HG03103 (cell line): ENCODE measurements around the gene SORCS2.

Source experiments
- ATAC-seq: cut with Tn5 transposase; IDR thresholded peaks from one replicate; pipeline ENCODE4 v1.9.1; 2021; ENCODE audit warnings: low read depth; ENCODE audit not compliant: unreplicated experiment

Gene SORCS2

DNA sequence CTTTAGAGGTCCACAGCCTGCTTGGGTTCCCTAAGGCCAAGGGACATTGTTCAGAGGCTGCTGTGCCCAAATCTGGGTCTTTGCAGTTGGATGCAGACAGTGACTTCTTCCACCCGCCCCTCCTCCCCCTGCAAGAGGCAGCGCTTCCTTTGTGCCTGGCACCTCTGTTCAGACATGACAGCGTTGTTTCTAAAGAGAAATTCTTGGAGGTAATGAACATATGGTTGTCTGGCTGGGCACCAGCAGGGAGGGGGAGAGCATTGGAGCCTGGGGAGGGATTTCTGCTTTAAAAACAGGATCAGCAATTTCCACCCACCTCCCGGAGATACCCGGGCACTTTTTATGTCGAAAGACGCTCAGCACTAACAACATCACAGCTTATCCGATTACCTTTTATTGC is 190.9 kb downstream of the SORCS2 start:
- no peak for ATAC-seq

DNA sequence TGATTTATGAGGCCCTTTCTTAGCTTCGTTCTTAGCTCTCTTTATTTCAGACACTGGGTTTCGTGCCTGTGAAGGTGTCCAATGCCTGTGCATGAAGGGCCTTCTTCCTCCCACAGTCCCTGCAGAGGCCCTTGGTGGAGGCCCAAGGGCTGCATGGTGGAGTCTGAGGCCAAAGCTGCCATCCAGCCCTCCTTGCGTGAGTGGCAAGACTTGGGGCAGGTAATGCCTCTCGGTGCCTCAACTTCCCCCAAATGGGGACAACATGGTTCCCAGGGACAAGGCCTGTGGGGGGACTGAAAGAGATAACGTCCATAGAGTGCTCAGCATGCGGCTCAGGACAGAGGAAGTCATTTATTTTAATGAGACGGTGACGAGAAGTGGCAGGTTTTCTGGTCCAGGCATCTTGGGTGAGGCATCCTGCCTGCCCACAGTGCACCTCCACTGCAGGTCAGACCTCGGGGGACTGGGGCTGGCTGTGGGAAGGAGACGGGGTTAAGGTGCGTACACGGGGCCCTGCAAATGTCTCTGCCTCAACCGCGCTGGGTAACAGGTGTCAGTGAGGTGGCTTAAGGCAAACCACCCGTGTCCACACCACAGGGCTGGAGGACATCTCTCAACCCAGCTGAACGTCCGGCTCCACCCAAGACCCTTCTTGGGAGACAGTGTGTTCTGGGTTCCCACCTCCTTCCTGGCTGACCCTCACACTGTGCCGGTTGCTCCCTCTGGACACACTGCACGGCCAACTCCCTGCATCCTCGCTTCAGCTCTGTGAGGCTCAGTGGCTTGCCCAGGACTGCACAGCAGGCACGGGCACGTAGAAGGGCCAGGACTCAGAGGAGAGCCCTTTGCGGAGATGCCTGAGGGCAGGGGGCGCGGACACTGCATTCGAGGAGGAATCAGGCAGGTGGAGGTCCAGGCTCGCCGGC is 191.9 kb downstream of the SORCS2 start:
- ATAC-seq: no peak

DNA sequence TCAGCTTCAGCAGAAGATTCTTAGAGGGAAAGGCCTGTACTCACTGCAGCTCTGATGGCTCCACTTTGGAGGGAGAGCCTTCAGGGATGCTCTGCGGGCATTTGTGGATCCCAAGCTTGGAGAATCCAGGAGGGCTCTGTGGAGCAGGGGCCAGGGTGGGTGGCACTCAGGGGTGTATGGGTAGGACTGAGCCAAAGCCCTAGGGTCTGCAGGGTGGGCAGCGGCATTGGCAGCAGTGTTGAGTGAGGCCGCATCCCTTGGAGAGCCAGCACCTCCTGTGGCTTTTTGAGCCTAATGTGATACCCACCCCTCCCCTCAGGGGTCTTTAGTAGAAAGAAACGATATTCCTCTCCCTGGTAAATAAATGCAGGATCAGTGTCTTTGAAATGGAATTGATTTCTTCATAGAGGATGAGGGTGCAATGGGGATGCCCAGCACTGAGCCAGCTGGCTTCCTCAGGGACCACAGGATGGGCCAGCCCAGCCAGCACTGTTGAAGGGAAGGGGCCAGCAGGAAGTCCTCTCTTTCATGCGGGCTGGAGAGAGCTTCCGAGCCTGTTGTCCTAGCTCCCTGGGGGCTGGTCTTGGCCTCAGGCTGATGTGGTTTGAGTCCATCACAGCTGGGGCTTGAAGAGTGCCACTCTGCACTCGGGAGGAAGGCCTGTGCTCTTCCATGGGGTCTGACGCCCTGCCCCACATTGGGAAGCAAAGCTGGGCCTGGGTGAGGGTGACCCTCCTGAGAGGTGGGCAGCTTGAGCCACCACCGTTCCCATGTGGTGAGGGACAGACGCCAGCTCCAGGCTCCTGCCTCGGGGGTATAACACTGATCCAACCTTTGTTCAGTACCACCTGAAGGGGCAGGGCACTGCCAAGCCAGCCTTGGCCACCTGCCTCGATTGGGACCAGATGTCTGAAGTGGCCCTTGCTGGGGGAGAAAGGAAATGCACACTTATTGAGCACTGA is 192.9 kb downstream of the SORCS2 start:
- no peak for ATAC-seq

GRCh38 chr4:7387925-7388324 is 195.6 kb downstream of the SORCS2 start:
- no peak for ATAC-seq

GRCh38 chr4:7388627-7389026 is 196.3 kb downstream of the SORCS2 start:
- no peak for ATAC-seq

- ATAC-seq: no peak
Measured at GRCh38 chr4:7389101-7389701, 196.9 kb downstream of the SORCS2 start.

DNA sequence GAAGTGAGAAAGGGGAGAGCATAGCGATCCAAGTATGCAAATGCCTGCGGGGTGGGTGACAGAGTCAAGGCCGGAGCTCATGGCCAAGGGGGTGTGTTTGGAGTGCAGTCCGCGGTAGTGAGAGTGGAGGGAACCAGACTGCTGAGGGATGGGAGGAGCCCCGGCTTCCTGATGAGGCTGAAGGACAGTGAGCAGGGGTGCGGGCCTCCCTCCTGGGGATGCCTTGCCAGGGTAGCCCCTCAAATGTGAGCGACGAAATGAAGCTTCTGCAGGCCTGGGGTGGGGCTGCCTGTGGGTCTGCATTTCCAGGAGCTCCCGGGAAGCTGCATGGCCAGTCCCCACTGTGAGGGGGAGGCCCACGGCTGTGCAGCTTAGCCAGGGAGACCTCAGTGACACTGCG is 197.4 kb downstream of the SORCS2 start:
- ATAC-seq: no peak

DNA sequence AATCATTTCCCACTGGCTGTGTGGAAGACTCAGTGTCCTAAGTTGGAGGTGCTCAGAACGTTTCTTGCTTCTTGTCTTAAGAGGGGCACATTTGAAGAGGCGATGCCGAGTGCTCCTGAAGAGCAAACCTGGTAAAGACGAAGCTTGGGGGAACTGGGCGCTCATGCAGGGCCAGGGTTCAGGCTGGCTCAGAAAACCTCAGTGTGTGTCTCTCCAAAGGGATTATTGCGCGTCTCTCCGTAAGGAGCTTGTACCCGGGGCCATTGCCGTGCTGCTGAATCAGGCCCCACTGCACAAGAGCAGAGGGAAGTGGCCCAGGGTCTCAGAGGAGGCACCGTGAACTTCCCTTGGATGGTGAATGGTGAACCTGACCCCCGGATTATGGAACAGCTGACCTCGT is 198.0 kb downstream of the SORCS2 start:
- no peak for ATAC-seq

DNA sequence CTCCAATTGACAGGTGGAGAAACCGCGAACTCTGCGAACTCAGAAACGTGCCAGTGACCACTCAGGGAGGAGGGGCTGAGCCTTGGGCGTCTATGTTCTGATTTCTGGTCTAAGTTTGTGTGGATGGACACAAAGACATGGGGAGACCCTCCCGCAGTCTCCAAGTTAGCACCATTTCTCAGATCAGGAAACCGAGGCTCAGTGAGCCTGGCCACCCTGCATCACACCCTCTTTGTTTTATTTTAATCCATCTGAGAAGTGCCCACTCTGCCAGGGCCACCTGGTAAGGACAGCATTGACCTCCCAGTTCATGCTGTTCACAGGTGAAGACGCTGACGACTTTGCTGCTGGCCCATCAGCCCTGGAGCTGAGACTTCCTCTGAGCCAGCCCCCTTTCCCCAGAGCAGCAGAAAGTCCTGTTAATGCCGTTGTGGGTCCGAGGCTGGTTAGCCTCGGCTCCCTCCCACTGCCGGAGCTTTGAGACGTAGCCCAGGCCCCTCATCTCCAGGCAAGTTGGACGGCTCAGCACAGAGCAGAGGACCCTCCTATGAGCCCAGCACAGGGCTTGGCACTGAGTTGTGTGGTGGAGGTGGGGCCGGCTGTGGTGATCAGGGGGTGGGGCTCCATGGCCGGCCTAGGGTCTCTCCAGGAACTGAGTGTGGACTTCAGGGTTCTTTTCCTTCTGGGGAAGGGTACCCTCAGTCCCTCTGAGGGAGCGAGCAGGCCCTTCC is 198.7 kb downstream of the SORCS2 start:
- no peak for ATAC-seq

- ATAC-seq: no peak
Measured at GRCh38 chr4:7391637-7392437, 199.5 kb downstream of the SORCS2 start.

DNA sequence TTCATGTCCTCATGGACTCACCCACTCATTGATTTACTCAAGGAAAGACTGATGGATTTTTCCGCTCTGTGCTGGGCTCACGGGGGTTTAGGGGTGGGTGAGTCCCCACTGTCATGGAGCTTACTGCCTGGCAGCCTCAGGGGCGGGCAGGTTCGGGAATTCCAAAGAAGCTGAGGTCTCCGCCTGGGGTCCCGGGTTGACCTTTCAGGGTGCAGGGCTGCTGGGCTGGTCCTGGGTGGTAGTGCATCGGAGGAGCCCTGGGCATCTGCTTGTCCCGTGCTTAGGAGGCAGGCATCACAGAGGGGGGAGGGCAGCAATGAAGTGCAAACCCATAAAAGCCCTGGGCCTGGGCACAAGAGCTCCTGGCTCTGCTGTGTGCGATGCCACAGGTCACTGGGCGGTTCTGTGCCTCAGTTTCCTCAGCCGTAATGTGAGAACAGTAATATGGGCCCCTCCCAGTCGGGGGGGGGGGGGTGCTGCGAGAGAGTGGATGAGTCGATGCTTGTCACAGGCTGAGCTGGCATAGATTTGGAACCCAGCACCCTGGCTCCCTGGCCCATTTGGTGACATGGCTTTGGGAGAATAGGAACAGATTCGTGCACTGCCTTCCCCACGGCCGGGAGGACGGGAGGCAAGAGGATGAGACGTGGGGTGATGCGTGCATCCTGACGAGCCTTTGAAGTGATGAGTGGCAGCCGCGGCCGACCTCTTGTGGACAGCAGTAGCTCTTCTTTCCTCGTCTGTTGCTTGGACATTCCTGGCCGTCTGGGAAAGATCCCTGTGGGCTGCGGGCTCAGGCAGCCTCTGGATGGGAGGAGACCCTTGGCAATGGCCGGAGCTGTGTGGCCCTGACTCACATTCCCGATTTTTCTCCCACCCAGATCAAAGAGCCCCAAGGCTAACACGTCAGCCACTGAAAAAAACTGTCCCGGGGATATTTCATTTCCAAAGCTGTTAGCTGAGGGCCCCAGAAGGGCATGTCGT is 200.4 kb downstream of the SORCS2 start:
- no peak for ATAC-seq

- no peak for ATAC-seq
Measured at GRCh38 chr4:7393601-7394575, 201.6 kb downstream of the SORCS2 start.

- ATAC-seq: no peak
Measured at GRCh38 chr4:7394681-7395451, 202.5 kb downstream of the SORCS2 start.

GRCh38 chr4:7395645-7396044 is 203.3 kb downstream of the SORCS2 start:
- no peak for ATAC-seq

GRCh38 chr4:7396186-7396910 is 204.0 kb downstream of the SORCS2 start:
- no peak for ATAC-seq
